ENCODE measurements around the gene ANKRD40CL.

The ANKRD40CL gene

GRCh38 chr17:50807675-50808074 lies 40.4 kb upstream of the ANKRD40CL start:
- Histone ChIP-seq H3K36me3 (ENCODE audit: insufficient read depth, low read length) (no peaks in the 10 kb centered on the region), H3K4me3 (ENCODE audit: low read length, poor library complexity, severe bottlenecking) (no peak overlapping the region), H3K9me2 (replicated peaks; ENCODE audit: low read depth, low read length) (no peaks in the 10 kb centered on the region), H3K9me3 (ENCODE audit: insufficient read depth, low read depth, low read length) (no peaks in the 10 kb centered on the region), H3K79me2 (ENCODE audit: insufficient read depth, low read length) (no peaks in the 10 kb centered on the region), H2AFZ (ENCODE audit: low read length) (no peak overlapping the region), H4K20me1 (ENCODE audit: insufficient read depth, low read length, poor library complexity, severe bottlenecking) (no peaks in the 10 kb centered on the region), H3K27me3 (ENCODE audit: insufficient read depth, low read length, poor library complexity, severe bottlenecking) (no peaks in the 10 kb centered on the region), H3F3A (ENCODE audit: low read depth) (no peaks in the 10 kb centered on the region), H3K4me1 (ENCODE audit: insufficient read depth, low read length, poor library complexity, severe bottlenecking) (no peaks in the 10 kb centered on the region), H3K4me2 (ENCODE audit: low read depth, low read length, poor library complexity, severe bottlenecking) (no peak overlapping the region), H3K9ac (ENCODE audit: low read depth, low read length, poor library complexity, severe bottlenecking) (no peak overlapping the region)
- TF ChIP-seq EZH2phosphoT487 (IDR thresholded peaks at IDR 0.05; ENCODE audit: borderline replicate concordance) (no peak), CTCF (conservative IDR thresholded peaks at IDR 0.05; ENCODE audit: low read length) (no peak)

- Histone ChIP-seq H2AFZ (ENCODE audit: low read length) (no peak overlapping the region), H3F3A (ENCODE audit: low read depth) (no peaks in the 10 kb centered on the region), H4K20me1 (ENCODE audit: insufficient read depth, low read length, poor library complexity, severe bottlenecking) (no peaks in the 10 kb centered on the region), H3K9ac (ENCODE audit: low read depth, low read length, poor library complexity, severe bottlenecking) (no peak overlapping the region), H3K4me2 (ENCODE audit: low read depth, low read length, poor library complexity, severe bottlenecking) (no peak overlapping the region), H3K9me2 (replicated peaks; ENCODE audit: low read depth, low read length) (no peaks in the 10 kb centered on the region), H3K4me3 (ENCODE audit: low read length, poor library complexity, severe bottlenecking) (no peak overlapping the region), H3K4me1 (ENCODE audit: insufficient read depth, low read length, poor library complexity, severe bottlenecking) (no peaks in the 10 kb centered on the region), H3K9me3 (ENCODE audit: insufficient read depth, low read depth, low read length) (no peaks in the 10 kb centered on the region), H3K79me2 (ENCODE audit: insufficient read depth, low read length) (no peaks in the 10 kb centered on the region), H3K36me3 (ENCODE audit: insufficient read depth, low read length) (no peaks in the 10 kb centered on the region), H3K27me3 (ENCODE audit: insufficient read depth, low read length, poor library complexity, severe bottlenecking) (no peaks in the 10 kb centered on the region)
- TF ChIP-seq EZH2phosphoT487 (IDR thresholded peaks at IDR 0.05; ENCODE audit: borderline replicate concordance) (no peak), CTCF (conservative IDR thresholded peaks at IDR 0.05; ENCODE audit: low read length) (no peak)
These were observed 39.7 kb upstream of the ANKRD40CL start for GRCh38 chr17:50807009-50807408.

- TF ChIP-seq CTCF (conservative IDR thresholded peaks at IDR 0.05; ENCODE audit: low read length), result peak; percentile 45
- TF ChIP-seq EZH2phosphoT487 (IDR thresholded peaks at IDR 0.05; ENCODE audit: borderline replicate concordance), result no peak
- H3K79me2 ChIP-seq (ENCODE audit: insufficient read depth, low read length), result no peaks in the 10 kb centered on the region
These were observed 38.9 kb upstream of the ANKRD40CL start for GRCh38 chr17:50806141-50806643.

More at GRCh38 chr17:50806141-50806643, 38.9 kb upstream of the ANKRD40CL start:
- no peaks in the 10 kb centered on the region for H3K4me1 ChIP-seq (ENCODE audit: insufficient read depth, low read length, poor library complexity, severe bottlenecking)
- no peak overlapping the region for H3K9ac ChIP-seq (ENCODE audit: low read depth, low read length, poor library complexity, severe bottlenecking)
- H2AFZ ChIP-seq (ENCODE audit: low read length), result no peak overlapping the region
- H3K9me3 ChIP-seq (ENCODE audit: insufficient read depth, low read depth, low read length), result no peaks in the 10 kb centered on the region
- H4K20me1 ChIP-seq (ENCODE audit: insufficient read depth, low read length, poor library complexity, severe bottlenecking), result no peaks in the 10 kb centered on the region
- no peaks in the 10 kb centered on the region for H3K27me3 ChIP-seq (ENCODE audit: insufficient read depth, low read length, poor library complexity, severe bottlenecking)
- no peaks in the 10 kb centered on the region for H3K36me3 ChIP-seq (ENCODE audit: insufficient read depth, low read length)
- no peaks in the 10 kb centered on the region for H3F3A ChIP-seq (ENCODE audit: low read depth)
- H3K9me2 ChIP-seq (replicated peaks; ENCODE audit: low read depth, low read length), result no peaks in the 10 kb centered on the region
- H3K4me3 ChIP-seq (ENCODE audit: low read length, poor library complexity, severe bottlenecking), result no peak overlapping the region
- no peak overlapping the region for H3K4me2 ChIP-seq (ENCODE audit: low read depth, low read length, poor library complexity, severe bottlenecking)
